ENCODE results near the gene TCEAL5. TPM values are rescaled to one million over a fixed set of nuclear protein-coding genes. Genes with fewer than 3 reads are reported as not detected.
"Not testable (repeated sequence)": the region's sequence is repeated elsewhere in the genome, so short reads cannot be mapped to it uniquely, and the experiment has no call there.

TCEAL5 gene
- 10 to 100 TPM in 1 of 2 donors, 1 to 10 TPM in 1; 7.9 to 11.9 TPM for total RNA-seq
- 10 to 100 TPM; 59.0 to 65.0 TPM for polyA plus RNA-seq (ENCODE audit: insufficient read length in 2 of 2)
- long read RNA-seq, donor 1, transcript TCEAL5-201 (3 exons, 1,168 nt), result major isoform, 33 of 478 reads
- long read RNA-seq, donor 1, partial matches to known transcripts, result 251 of 478 reads
- long read RNA-seq, donor 1, other reads (novel, unspliced or antisense), result 194 of 478 reads
- long read RNA-seq, donor 2, transcript TCEAL5-201 (3 exons, 1,168 nt), result major isoform, 16 of 70 reads
- long read RNA-seq, donor 2, partial matches to known transcripts, result 8 of 70 reads
- long read RNA-seq, donor 2, other reads (novel, unspliced or antisense), result 46 of 70 reads
- long read RNA-seq, donor 3, transcript TCEAL5-201 (3 exons, 1,168 nt), result major isoform, 10 of 288 reads
- long read RNA-seq, donor 3, partial matches to known transcripts, result 254 of 288 reads
- long read RNA-seq, donor 3, other reads (novel, unspliced or antisense), result 24 of 288 reads
- long read RNA-seq, donor 4, partial matches to known transcripts, result 474 of 591 reads
- long read RNA-seq, donor 4, other reads (novel, unspliced or antisense), result 114 of 591 reads

- WGBS (ENCODE audit: insufficient coverage), result 15% methylated on average over 17 of the region's 17 CpGs
- Histone ChIP-seq H3K4me3 (ENCODE audit: low read depth, low read length) (peak within 1 kb of the TSS; percentile 60), H3K36me3 (ENCODE audit: control insufficient read depth, insufficient read depth, low read length) (no peaks in the 10 kb centered on the region), H3K27me3 (ENCODE audit: control insufficient read depth, insufficient read depth, low read length) (peaks cover 16% of the 10 kb centered on the region), H3K9me3 (ENCODE audit: control insufficient read depth, insufficient read depth, low read length) (no peaks in the 10 kb centered on the region), H3K4me1 (ENCODE audit: control insufficient read depth, insufficient read depth, low read length) (no peaks in the 10 kb centered on the region), H3K27ac (ENCODE audit: low read depth, low read length) (peak within 1 kb of the TSS; percentile 45)
- peak; percentile 36 to 96 (median 66) for DNase-seq (ENCODE audit: low read depth in 4 of 6, low spot score in 6 of 6)
These were observed at the start of gene TCEAL5 for GRCh38 chrX:103276581-103277002. TCEAL5 (minus strand) TSS chrX:103276750; CDS start chrX:103274563, 2,187 bp downstream.

- WGBS (ENCODE audit: insufficient coverage), result no CpG with 5 or more reads among the region's 3 CpGs
- H3K27me3 ChIP-seq (ENCODE audit: control insufficient read depth, insufficient read depth, low read length), result no peaks in the 10 kb centered on the region
- peak overlapping the region; percentile 60 for H3K4me3 ChIP-seq (ENCODE audit: low read depth, low read length)
- H3K36me3 ChIP-seq (ENCODE audit: control insufficient read depth, insufficient read depth, low read length), result no peaks in the 10 kb centered on the region
- no peak for DNase-seq (ENCODE audit: low read depth in 4 of 6, low spot score in 6 of 6)
- H3K9me3 ChIP-seq (ENCODE audit: control insufficient read depth, insufficient read depth, low read length), result no peaks in the 10 kb centered on the region
- H3K27ac ChIP-seq (ENCODE audit: low read depth, low read length), result no peak overlapping the region
- H3K4me1 ChIP-seq (ENCODE audit: control insufficient read depth, insufficient read depth, low read length), result peaks cover 7% of the 10 kb centered on the region
These were observed 34.8 kb upstream of the TCEAL5 start for GRCh38 chrX:103311399-103311780.

- Histone ChIP-seq H3K36me3 (ENCODE audit: control insufficient read depth, insufficient read depth, low read length) (no peaks in the 10 kb centered on the region), H3K9me3 (ENCODE audit: control insufficient read depth, insufficient read depth, low read length) (no peaks in the 10 kb centered on the region), H3K4me1 (ENCODE audit: control insufficient read depth, insufficient read depth, low read length) (peaks cover 7% of the 10 kb centered on the region), H3K27me3 (ENCODE audit: control insufficient read depth, insufficient read depth, low read length) (no peaks in the 10 kb centered on the region), H3K27ac (ENCODE audit: low read depth, low read length) (peak within 1 kb of the TSS; percentile 40), H3K4me3 (ENCODE audit: low read depth, low read length) (peak within 1 kb of the TSS; percentile 60)
- DNase-seq (ENCODE audit: low read depth in 4 of 6, low spot score in 6 of 6), result peak in 5 of 6 donors; percentile 39 to 96 (median 64)
- WGBS (ENCODE audit: insufficient coverage), result 23% methylated on average over 50 of the region's 52 CpGs
These were observed 34.2 kb upstream of the TCEAL5 start, which contains the start of gene BEX2 for GRCh38 chrX:103310555-103311398. BEX2 (minus strand) TSS chrX:103310990; CDS start chrX:103309976, 1,014 bp downstream.

GRCh38 chrX:103309860-103310554, 33.5 kb upstream of the TCEAL5 start:
- Histone ChIP-seq H3K4me1 (ENCODE audit: control insufficient read depth, insufficient read depth, low read length) (peaks cover 7% of the 10 kb centered on the region), H3K4me3 (ENCODE audit: low read depth, low read length) (peak overlapping the region; percentile 60), H3K36me3 (ENCODE audit: control insufficient read depth, insufficient read depth, low read length) (no peaks in the 10 kb centered on the region), H3K9me3 (ENCODE audit: control insufficient read depth, insufficient read depth, low read length) (no peaks in the 10 kb centered on the region), H3K27me3 (ENCODE audit: control insufficient read depth, insufficient read depth, low read length) (no peaks in the 10 kb centered on the region), H3K27ac (ENCODE audit: low read depth, low read length) (no peak overlapping the region)
- peak in 3 of 6 donors; percentile 9 to 69 (median 38) for DNase-seq (ENCODE audit: low read depth in 4 of 6, low spot score in 6 of 6)
- WGBS (ENCODE audit: insufficient coverage), result 44% methylated on average over 17 of the region's 32 CpGs

- H3K4me1 ChIP-seq (ENCODE audit: control insufficient read depth, insufficient read depth, low read length); DNase-seq (ENCODE audit: low read depth in 4 of 6, low spot score in 6 of 6); H3K27me3 ChIP-seq (ENCODE audit: control insufficient read depth, insufficient read depth, low read length): not testable (repeated sequence)
These were observed 29.1 kb upstream of the TCEAL5 start for GRCh38 chrX:103305666-103306065.

GRCh38 chrX:103304705-103305104, 28.2 kb upstream of the TCEAL5 start:
- Histone ChIP-seq H3K4me1 (ENCODE audit: control insufficient read depth, insufficient read depth, low read length) (no peaks in the 10 kb centered on the region), H3K4me3 (ENCODE audit: low read depth, low read length) (no peak overlapping the region), H3K27ac (ENCODE audit: low read depth, low read length) (no peak overlapping the region), H3K27me3 (ENCODE audit: control insufficient read depth, insufficient read depth, low read length) (no peaks in the 10 kb centered on the region), H3K36me3 (ENCODE audit: control insufficient read depth, insufficient read depth, low read length) (no peaks in the 10 kb centered on the region), H3K9me3 (ENCODE audit: control insufficient read depth, insufficient read depth, low read length) (no peaks in the 10 kb centered on the region)
- no peak for DNase-seq (ENCODE audit: low read depth in 4 of 6, low spot score in 6 of 6)

More at GRCh38 chrX:103305666-103306065, 29.1 kb upstream of the TCEAL5 start:
- H3K36me3 ChIP-seq (ENCODE audit: control insufficient read depth, insufficient read depth, low read length); H3K4me3 ChIP-seq (ENCODE audit: low read depth, low read length); H3K27ac ChIP-seq (ENCODE audit: low read depth, low read length); H3K9me3 ChIP-seq (ENCODE audit: control insufficient read depth, insufficient read depth, low read length): not testable (repeated sequence)
- 100% methylated on average over 1 of the region's 4 CpGs for WGBS (ENCODE audit: insufficient coverage)

GRCh38 chrX:103293118-103293517, 16.6 kb upstream of the TCEAL5 start:
- DNase-seq (ENCODE audit: low read depth in 4 of 6, low spot score in 6 of 6), result no peak
- Histone ChIP-seq H3K4me1 (ENCODE audit: control insufficient read depth, insufficient read depth, low read length) (no peaks in the 10 kb centered on the region), H3K27ac (ENCODE audit: low read depth, low read length) (no peak overlapping the region), H3K4me3 (ENCODE audit: low read depth, low read length) (no peak overlapping the region), H3K36me3 (ENCODE audit: control insufficient read depth, insufficient read depth, low read length) (no peaks in the 10 kb centered on the region), H3K9me3 (ENCODE audit: control insufficient read depth, insufficient read depth, low read length) (no peaks in the 10 kb centered on the region), H3K27me3 (ENCODE audit: control insufficient read depth, insufficient read depth, low read length) (no peaks in the 10 kb centered on the region)
- 93% methylated on average over 1 of the region's 2 CpGs for WGBS (ENCODE audit: insufficient coverage)

- no peak for DNase-seq (ENCODE audit: low read depth in 4 of 6, low spot score in 6 of 6)
- Histone ChIP-seq H3K36me3 (ENCODE audit: control insufficient read depth, insufficient read depth, low read length) (no peaks in the 10 kb centered on the region), H3K9me3 (ENCODE audit: control insufficient read depth, insufficient read depth, low read length) (no peaks in the 10 kb centered on the region), H3K4me1 (ENCODE audit: control insufficient read depth, insufficient read depth, low read length) (no peaks in the 10 kb centered on the region), H3K4me3 (ENCODE audit: low read depth, low read length) (no peak overlapping the region), H3K27ac (ENCODE audit: low read depth, low read length) (no peak overlapping the region), H3K27me3 (ENCODE audit: control insufficient read depth, insufficient read depth, low read length) (peaks cover 15% of the 10 kb centered on the region)
- WGBS (ENCODE audit: insufficient coverage), result no CpG with 5 or more reads among the region's 1 CpG
These were observed 3.1 kb upstream of the TCEAL5 start for GRCh38 chrX:103279624-103280023.

All from spinal cord (tissue), 10 donors.